ENCODE measurements around the gene SDHB.

The SDHB gene

DNA sequence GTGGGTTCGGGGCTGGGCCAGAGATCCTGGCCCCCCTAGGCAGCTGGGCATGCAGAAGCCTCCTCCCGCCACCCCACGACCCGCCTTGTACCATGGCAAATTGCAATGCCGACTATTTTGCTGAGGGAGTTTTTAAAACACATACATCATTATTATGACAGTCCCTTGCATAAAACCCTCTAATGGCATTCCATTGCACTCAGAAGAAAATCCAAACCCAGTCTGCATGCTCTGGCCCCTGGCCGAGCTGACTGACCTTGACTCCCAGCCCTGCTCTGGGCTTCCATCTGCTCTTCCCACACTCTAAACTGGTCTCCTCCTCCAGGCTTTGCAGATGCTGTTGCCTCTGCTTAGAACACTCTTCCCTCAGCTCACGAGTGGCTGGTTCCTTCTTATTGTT lies 37.4 kb upstream of the SDHB start:
- TF ChIP-seq, protein P1, sequence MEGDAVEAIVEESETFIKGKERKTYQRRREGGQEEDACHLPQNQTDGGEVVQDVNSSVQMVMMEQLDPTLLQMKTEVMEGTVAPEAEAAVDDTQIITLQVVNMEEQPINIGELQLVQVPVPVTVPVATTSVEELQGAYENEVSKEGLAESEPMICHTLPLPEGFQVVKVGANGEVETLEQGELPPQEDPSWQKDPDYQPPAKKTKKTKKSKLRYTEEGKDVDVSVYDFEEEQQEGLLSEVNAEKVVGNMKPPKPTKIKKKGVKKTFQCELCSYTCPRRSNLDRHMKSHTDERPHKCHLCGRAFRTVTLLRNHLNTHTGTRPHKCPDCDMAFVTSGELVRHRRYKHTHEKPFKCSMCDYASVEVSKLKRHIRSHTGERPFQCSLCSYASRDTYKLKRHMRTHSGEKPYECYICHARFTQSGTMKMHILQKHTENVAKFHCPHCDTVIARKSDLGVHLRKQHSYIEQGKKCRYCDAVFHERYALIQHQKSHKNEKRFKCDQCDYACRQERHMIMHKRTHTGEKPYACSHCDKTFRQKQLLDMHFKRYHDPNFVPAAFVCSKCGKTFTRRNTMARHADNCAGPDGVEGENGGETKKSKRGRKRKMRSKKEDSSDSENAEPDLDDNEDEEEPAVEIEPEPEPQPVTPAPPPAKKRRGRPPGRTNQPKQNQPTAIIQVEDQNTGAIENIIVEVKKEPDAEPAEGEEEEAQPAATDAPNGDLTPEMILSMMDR (IDR thresholded peaks at IDR 0.05; ENCODE audit: low read depth, low read length): no peak
- no peaks in the 10 kb centered on the region for H3K9me3 ChIP-seq (ENCODE audit: severe bottlenecking)
- H3K27ac ChIP-seq: no peak overlapping the region
- H3K4me3 ChIP-seq (ENCODE audit: low read depth, low read length): no peak overlapping the region
- DNase-seq: no peak
- H3K36me3 ChIP-seq: no peaks in the 10 kb centered on the region
- H3K27me3 ChIP-seq (ENCODE audit: insufficient read depth, low read depth, severe bottlenecking): no peaks in the 10 kb centered on the region

DNA sequence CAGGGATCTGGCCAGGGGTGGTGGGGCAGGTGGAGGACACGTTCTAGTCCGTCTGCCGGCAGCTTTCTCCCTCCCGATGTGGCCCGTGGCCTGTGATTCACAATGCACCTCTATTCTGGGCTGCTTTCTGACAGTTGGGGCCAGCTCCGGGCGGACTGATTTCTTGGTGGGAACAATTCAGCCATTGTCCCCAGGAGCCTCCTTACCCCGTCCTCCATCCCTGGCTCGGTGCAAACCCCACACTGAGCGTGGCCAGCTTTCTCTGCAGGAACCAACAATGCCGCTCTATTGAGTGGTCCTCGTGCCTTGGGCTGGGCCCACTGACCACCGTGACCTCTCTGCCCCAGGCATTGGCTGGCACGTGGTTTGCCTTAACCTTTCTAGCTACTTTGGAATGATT lies 35.7 kb upstream of the SDHB start:
- TF ChIP-seq, protein P1 (IDR thresholded peaks at IDR 0.05; ENCODE audit: low read depth, low read length): no peak
- Histone ChIP-seq H3K9me3 (ENCODE audit: severe bottlenecking) (no peaks in the 10 kb centered on the region), H3K27ac (no peak overlapping the region), H3K4me3 (ENCODE audit: low read depth, low read length) (no peak overlapping the region), H3K27me3 (ENCODE audit: insufficient read depth, low read depth, severe bottlenecking) (no peaks in the 10 kb centered on the region), H3K36me3 (no peaks in the 10 kb centered on the region)
- no peak for DNase-seq

DNA sequence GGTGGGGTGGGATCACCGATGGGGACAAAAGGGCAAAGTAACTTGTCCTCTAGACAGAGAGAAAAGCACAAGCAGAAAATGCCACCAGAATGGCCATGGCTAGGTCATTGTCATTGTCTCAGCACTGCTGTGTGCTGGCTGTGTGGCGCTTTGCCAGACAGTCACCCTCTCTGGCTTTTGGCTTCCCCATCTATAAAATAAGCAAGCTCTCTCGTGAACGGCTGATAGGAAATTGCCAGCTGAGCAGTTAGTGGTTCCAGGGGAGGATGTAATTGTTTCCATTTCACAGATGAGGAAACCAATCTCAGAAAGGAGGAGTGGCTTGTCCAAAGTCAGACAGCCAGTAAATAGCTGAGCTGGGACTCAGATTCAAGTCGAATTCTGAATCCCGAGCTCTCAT lies 32.9 kb upstream of the SDHB start:
- no peak for DNase-seq
- TF ChIP-seq, protein P1 (IDR thresholded peaks at IDR 0.05; ENCODE audit: low read depth, low read length): no peak
- Histone ChIP-seq H3K9me3 (ENCODE audit: severe bottlenecking) (no peaks in the 10 kb centered on the region), H3K36me3 (no peaks in the 10 kb centered on the region), H3K27me3 (ENCODE audit: insufficient read depth, low read depth, severe bottlenecking) (no peaks in the 10 kb centered on the region), H3K27ac (no peak overlapping the region), H3K4me3 (ENCODE audit: low read depth, low read length) (no peak overlapping the region)

DNA sequence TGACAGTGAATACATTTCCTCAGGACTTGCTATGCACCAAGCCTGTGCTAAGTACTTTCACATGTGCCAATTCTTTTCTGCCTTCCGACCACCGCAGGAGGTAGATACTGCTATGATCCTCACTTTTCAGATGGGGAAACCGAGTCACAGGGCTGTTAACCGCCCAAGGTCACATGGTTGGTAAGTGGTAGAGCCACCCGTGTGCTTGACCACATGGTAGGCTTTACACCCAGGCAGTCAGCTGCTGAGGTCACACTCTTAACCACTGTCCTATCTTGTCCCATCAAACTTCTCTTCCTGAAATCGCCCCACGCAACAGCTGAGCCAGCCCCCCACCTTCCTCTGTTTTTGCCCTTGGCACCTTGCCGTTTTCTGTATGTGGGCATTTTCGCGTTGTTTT lies 31.0 kb upstream of the SDHB start:
- H3K4me3 ChIP-seq (ENCODE audit: low read depth, low read length): no peak overlapping the region
- H3K36me3 ChIP-seq: no peaks in the 10 kb centered on the region
- no peaks in the 10 kb centered on the region for H3K27me3 ChIP-seq (ENCODE audit: insufficient read depth, low read depth, severe bottlenecking)
- TF ChIP-seq, protein P1 (IDR thresholded peaks at IDR 0.05; ENCODE audit: low read depth, low read length): no peak
- no peak for DNase-seq
- H3K27ac ChIP-seq: no peak overlapping the region
- peaks cover 4% of the 10 kb centered on the region for H3K9me3 ChIP-seq (ENCODE audit: severe bottlenecking)

DNA sequence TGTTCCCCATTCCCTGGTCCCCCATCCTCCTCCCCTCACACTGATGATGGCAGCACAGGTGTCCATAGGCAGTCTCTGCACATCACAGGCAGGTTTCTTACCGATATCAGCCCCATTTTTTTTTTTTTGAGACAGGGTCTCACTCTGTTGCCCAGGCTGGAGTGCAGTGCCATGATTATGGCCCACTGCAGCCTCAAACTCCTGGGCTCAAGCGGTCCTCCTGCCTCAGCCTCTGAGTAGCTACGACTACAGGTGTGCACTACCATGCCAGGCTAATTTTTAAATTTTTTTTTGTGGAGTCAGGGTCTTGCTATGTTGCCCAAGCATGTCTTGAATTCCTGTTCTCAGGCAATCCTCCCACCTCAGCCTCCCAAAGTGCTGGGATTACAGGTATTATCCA lies 28.9 kb upstream of the SDHB start:
- no peak for DNase-seq
- Histone ChIP-seq H3K27me3 (ENCODE audit: insufficient read depth, low read depth, severe bottlenecking) (no peaks in the 10 kb centered on the region), H3K9me3 (ENCODE audit: severe bottlenecking) (peaks cover 4% of the 10 kb centered on the region)

DNA sequence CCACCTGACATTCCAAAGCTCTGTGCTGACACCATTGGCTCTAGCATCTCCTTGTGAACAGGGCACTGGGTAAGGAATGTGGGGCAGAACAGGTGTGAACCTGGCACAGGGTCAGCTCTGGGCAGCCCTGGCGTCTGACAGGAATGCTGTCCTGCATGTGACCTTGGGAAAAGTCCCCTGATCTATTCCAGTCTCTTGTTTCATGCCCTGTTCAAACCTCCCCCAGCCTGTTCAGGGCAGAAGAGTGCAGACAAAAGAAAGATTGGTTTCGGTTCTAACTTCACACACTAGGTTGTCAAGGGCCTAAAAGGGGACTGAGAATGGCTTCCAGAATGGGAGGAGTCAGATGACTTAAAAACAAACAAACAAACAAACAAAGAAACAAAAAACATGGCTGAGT lies 27.6 kb upstream of the SDHB start:
- no peak for DNase-seq
- TF ChIP-seq, protein P1 (IDR thresholded peaks at IDR 0.05; ENCODE audit: low read depth, low read length): no peak
- peaks cover 4% of the 10 kb centered on the region for H3K9me3 ChIP-seq (ENCODE audit: severe bottlenecking)
- no peaks in the 10 kb centered on the region for H3K27me3 ChIP-seq (ENCODE audit: insufficient read depth, low read depth, severe bottlenecking)
- no peaks in the 10 kb centered on the region for H3K36me3 ChIP-seq
- H3K27ac ChIP-seq: no peak overlapping the region
- H3K4me3 ChIP-seq (ENCODE audit: low read depth, low read length): no peak overlapping the region

More for the DNA sequence above, 28.9 kb upstream of the SDHB start:
- Histone ChIP-seq H3K27ac (no peak overlapping the region), H3K4me3 (ENCODE audit: low read depth, low read length) (no peak overlapping the region), H3K36me3 (no peaks in the 10 kb centered on the region)
- TF ChIP-seq, protein P1 (IDR thresholded peaks at IDR 0.05; ENCODE audit: low read depth, low read length): no peak
